C4-2B (cell line): ENCODE results near the gene NF1.

ENCODE experiments used
- ZFX ChIP-seq: fragments of 450-650 bp; IDR thresholded peaks from 2 replicates; pipeline ENCODE4 v1.6.1; 2017
- TF ChIP-seq, protein P1 (sequence below): fragments of 450-650 bp; conservative IDR thresholded peaks from 2 replicates; pipeline ENCODE4 v1.5.1; 2017; ENCODE audit warnings: mild to moderate bottlenecking

DNA sequence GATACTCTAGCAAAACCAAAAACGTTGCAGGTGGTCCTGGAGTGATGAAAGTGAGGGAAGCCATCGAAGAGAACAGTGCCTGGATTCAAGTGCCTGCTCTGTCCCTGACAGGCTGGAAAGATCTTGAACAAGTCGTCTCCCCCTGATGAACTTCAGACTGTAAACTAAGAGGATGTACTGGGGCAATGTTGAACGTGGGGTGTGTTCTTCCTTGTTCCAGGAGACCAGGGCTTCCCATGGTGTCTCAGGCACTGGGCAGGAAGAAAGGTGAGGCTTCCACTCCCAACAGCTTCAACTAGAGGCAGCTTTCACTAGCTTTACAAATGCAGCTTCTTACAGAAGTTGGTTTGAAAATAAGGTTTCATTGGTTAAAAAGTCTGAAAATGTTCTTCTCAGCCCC is 21.4 kb upstream of the NF1 start:
- TF ChIP-seq, protein P1, sequence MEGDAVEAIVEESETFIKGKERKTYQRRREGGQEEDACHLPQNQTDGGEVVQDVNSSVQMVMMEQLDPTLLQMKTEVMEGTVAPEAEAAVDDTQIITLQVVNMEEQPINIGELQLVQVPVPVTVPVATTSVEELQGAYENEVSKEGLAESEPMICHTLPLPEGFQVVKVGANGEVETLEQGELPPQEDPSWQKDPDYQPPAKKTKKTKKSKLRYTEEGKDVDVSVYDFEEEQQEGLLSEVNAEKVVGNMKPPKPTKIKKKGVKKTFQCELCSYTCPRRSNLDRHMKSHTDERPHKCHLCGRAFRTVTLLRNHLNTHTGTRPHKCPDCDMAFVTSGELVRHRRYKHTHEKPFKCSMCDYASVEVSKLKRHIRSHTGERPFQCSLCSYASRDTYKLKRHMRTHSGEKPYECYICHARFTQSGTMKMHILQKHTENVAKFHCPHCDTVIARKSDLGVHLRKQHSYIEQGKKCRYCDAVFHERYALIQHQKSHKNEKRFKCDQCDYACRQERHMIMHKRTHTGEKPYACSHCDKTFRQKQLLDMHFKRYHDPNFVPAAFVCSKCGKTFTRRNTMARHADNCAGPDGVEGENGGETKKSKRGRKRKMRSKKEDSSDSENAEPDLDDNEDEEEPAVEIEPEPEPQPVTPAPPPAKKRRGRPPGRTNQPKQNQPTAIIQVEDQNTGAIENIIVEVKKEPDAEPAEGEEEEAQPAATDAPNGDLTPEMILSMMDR, result no peak
- no peak for TF ChIP-seq ZFX
